RWPE1 (cell line): Measurements from ENCODE around the gene HMGN2.
"Not testable (repeated sequence)": the region's sequence is repeated elsewhere in the genome, so short reads cannot be mapped to it uniquely, and the experiment has no call there.

Experiments used
- CTCF ChIA-PET: fragments of 350-600 bp; sonication (Branson Sonifier 250); formaldehyde crosslinking; extraction: SDS; loops from one replicate; lab custom pipeline; 2021; lab: Yijun Ruan, JAX
- POLR2A ChIA-PET: fragments of 400-600 bp; formaldehyde crosslinking; extraction: SDS; loops from one replicate; lab custom pipeline; 2020; ENCODE audit warnings: antibody characterized with exemption; ENCODE audit not compliant: low non-redundant PET; lab: Yijun Ruan, JAX
- DNase-seq: peaks from one replicate; pipeline ENCODE4 v3.0.0; 2012; ENCODE audit warnings: low spot score
- H3K27ac ChIP-seq: fragments of 450-650 bp; 2 replicates; pipeline ENCODE4 v1.5.1; 2017
- TF ChIP-seq, protein P1 (sequence below): fragments of 450-650 bp; conservative IDR thresholded peaks from 2 replicates; pipeline ENCODE4 v1.5.1; 2017; ENCODE audit warnings: low read depth, mild to moderate bottlenecking

HMGN2 gene

DNA sequence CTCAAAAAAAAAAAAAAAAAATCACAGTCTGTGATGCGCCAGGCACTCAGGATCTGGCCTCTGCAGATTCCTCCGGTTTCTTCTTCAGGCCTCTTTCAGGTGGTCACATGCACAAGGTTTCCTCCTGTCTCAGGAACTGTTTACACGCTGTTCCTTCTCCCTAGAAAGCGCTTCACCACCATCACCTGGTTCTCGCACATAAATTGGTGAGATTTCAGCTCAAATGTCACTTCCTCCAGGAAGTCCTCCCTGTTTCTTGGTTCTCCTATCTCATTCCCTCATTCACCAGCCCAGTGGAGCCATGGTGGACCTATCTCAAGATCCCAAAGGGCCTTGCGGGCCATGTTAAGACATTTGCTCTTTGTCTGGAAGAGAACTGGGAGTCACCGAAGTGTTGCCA, 26.7 kb downstream of the HMGN2 start:
- TF ChIP-seq, protein P1, sequence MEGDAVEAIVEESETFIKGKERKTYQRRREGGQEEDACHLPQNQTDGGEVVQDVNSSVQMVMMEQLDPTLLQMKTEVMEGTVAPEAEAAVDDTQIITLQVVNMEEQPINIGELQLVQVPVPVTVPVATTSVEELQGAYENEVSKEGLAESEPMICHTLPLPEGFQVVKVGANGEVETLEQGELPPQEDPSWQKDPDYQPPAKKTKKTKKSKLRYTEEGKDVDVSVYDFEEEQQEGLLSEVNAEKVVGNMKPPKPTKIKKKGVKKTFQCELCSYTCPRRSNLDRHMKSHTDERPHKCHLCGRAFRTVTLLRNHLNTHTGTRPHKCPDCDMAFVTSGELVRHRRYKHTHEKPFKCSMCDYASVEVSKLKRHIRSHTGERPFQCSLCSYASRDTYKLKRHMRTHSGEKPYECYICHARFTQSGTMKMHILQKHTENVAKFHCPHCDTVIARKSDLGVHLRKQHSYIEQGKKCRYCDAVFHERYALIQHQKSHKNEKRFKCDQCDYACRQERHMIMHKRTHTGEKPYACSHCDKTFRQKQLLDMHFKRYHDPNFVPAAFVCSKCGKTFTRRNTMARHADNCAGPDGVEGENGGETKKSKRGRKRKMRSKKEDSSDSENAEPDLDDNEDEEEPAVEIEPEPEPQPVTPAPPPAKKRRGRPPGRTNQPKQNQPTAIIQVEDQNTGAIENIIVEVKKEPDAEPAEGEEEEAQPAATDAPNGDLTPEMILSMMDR, result no peak
- ChIA-PET POLR2A (no interaction called here), CTCF (interaction anchor here (0.7 to 0.9 kb wide), 3 partner anchors 33 to 1290 kb away, joined by 3 to 5 read pairs (median 4); no protein-coding TSS in a partner anchor)
- H3K27ac ChIP-seq, result no peak overlapping the region
- no peak for DNase-seq

DNA sequence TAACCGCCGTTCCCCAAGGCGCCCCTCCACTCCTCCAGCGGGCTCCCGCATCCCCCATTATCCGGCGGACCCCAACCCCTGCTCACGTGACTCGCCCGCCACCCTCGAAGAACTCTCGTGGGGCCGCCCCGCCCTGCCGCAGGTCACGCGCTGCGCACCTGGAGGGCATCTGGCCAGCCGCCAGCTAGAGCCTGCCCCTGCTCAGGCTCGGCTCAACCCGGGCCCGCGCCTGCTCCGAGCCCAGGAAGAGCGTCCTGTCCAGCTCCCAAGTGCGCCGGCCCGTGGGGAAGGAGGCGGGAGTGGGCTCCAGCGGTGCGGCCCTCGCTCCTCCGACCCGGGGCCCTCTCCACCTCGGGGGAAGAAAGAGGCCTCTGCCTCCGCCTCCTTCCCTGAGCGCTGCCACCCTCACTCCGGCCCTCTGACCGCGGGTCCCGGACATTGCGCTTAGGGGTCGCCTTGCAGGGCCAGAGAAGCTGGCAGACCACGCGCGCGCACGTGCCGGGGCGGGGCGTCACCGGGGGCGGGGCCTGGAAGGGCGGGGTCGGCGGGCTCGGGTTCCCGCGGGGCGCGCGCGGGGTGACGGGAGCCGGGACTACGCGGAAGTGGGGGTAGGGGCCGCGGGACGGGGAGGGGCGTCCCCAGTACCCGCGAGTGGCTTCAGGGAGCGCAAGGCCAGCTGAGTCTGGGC, 28.4 kb downstream of the HMGN2 start:
- ChIA-PET CTCF (interaction anchor here (0.6 to 2.1 kb wide), 12 partner anchors 11 to 288 kb away, joined by 3 to 26 read pairs (median 5); partner anchors contain the start of gene RPS6KA1), POLR2A (interaction anchor here (1.2 to 2.3 kb wide), 3 partner anchors 23 to 30 kb away, joined by 3 to 23 read pairs (median 4); partner anchors contain the start of genes HMGN2 and RPS6KA1)
- DNase-seq, result peak; percentile 85
- H3K27ac ChIP-seq, result peak overlapping the region; percentile 97
- TF ChIP-seq, protein P1, result peak; percentile 55; the same call in 1 of the 2 replicates

DNA sequence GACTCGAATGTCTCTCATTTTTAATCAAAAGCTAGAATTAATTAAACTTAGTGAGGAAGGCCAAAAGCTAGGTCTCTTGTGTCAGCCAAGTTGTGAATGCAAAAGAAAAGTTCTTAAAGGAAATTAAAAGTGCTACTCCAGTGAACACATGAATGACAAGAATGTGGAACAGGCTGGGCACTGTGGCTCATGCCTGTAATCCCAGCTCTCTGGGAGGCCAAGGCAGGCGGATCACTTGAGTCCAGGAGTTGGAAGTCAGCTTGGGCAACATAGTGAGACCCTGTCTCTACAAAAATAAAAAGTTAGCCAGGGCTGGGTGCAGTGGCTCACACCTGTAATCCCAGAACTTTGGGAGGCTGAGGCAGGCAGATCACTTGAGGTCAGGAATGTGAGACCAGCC, 38.5 kb downstream of the HMGN2 start:
- CTCF ChIA-PET, POLR2A ChIA-PET, H3K27ac ChIP-seq, DNase-seq: not testable (repeated sequence)

DNA sequence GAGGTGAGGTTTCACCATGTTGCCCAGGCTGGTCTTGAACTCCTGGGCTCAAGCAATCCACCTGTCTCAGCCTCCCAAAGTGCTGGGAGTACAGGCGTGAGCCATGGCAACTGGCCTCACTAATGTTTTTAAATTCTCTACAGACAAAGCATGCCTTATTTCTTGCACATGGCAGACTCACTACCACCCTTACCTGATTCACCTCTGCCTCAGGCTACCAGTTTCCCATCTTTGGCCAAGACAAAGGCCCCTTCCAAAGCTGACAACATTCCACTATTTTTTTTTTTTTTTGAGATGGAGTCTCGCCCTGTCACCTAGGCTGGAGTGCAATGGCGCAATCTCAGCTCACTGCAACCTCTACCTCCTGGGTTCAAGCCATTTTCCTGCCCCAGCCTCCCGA, 43.6 kb downstream of the HMGN2 start:
- DNase-seq, CTCF ChIA-PET, POLR2A ChIA-PET, H3K27ac ChIP-seq: not testable (repeated sequence)

DNA sequence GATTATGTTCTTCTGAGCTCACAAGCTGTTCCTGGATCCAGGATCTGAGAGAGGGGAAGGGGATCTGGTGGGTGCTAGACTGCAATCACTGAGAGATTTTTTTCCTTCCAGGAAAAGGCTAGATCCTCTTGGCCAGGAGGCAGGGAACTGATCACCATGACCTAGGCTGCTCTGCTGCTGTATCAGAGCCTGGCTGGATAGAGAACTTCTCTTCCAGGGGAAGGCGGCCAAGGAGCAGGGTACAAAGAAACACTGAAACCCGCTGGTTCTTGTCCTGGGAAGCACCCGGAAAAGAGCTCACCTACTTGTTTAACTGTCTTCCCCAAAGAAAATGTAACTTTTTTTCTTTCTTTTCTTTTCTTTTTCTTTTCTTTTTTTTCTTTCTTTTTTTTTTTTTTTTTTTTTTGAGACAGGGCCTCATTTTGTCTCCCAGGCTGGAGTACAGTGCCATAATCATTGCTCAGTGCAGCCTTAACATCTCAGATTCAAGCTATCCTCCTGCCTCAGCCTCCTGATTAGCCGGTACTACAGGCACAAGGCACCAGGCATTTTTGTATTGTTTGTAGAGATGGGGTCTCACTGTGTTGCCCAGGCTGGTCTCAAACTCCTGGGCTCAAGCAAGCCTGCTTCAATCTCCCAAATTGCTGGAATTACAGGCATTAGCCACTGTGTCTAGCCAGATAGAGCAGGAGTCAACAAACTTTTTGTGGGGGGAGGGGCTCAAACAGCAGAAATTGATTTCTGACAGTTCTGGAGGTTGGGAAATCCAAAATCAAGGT, 44.9 kb downstream of the HMGN2 start:
- CTCF ChIA-PET, result no interaction called here
- TF ChIP-seq, protein P1, result no peak
- DNase-seq, result no peak
- POLR2A ChIA-PET, result interaction anchor here (0.6 kb wide), 1 partner anchor 841 kb away, joined by 3 read pairs; no protein-coding TSS in a partner anchor
- no peak overlapping the region for H3K27ac ChIP-seq

DNA sequence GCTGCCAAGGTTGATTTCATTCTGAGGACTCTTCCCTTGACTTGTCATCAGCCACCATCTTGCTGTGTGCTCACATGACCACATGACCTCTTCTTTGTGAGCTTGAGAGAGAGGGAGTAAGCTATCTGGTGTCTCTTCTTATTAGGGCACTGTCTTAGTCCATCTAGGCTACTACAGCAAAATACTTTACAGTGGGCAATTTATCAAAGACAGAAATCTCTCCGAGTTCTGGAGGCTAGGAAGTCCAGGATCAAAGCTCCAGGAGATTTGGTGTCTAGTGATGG, 45.5 kb downstream of the HMGN2 start:
- no peak for DNase-seq
- no peak overlapping the region for H3K27ac ChIP-seq
- ChIA-PET CTCF (interaction anchor here (0.6 kb wide), 1 partner anchor 1716 kb away, joined by 4 read pairs; no protein-coding TSS in a partner anchor), POLR2A (interaction anchor here (0.6 kb wide), 1 partner anchor 842 kb away, joined by 3 read pairs; no protein-coding TSS in a partner anchor)
- TF ChIP-seq, protein P1, result no peak

DNA sequence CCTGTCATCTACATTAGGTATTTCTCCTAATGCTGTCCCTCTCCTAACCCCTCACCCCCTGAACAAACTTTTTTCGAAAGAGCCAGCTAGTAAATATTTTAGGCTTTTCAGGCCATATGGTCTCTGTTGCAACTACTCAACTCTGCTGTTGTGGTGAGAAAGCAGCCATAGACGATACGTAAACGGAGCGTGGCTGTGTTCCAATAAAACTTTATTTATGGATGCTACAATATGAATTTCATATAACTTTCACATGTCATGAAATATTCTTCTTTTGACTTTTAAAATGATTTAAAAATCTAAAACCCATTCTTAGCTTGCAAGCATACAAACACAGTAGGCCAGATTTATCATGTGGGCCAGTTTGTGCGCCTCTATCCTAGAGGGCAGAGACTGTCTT, 46.1 kb downstream of the HMGN2 start:
- no peak for DNase-seq
- POLR2A ChIA-PET, result no interaction called here
- H3K27ac ChIP-seq, result no peak overlapping the region
- TF ChIP-seq, protein P1, result no peak
- CTCF ChIA-PET, result interaction anchor here (0.6 kb wide), 2 partner anchors 180 to 1715 kb away, joined by 3 to 4 read pairs; no protein-coding TSS in a partner anchor
